GM19240 (cell line): ENCODE data around the gene ADAMTS19.
"Not testable (repeated sequence)": the region's sequence is repeated elsewhere in the genome, so short reads cannot be mapped to it uniquely, and the experiment has no call there.

Experiments
- DNase-seq: peaks from one replicate; pipeline ENCODE4 v3.0.0; 2011; ENCODE audit warnings: low spot score; ENCODE audit not compliant: insufficient read length

The ADAMTS19 gene

DNA sequence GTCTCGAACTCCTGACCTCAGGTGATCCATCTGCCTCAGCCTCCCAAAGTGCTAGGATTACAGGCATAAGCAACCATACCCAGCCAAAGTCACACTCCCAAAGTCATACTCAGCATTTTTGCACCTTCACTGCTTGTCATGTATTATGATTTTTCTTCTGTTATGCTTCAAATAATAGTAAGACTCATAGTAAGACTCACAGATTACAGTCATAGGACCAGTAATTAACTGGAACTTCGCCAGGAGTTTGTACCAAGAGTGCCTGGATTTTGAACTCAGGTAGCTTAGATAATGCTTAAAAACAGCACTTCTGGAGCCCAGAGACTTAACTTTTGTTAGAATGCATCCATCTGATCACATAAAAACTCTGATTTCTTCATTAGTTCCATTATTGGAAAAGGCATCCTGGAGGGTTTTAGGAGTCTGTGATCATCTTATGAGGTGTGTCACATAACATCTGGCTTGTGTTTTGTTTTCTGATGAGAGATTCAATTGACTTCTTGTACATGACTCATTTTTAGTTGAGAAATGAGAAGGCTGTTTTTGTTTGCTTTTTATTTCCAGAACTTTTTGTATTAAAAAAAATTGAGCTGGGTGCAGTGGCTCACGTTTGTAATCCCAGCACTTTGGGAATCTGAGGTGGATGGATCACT lies 131.5 kb downstream of the ADAMTS19 start:
- no peak for DNase-seq

DNA sequence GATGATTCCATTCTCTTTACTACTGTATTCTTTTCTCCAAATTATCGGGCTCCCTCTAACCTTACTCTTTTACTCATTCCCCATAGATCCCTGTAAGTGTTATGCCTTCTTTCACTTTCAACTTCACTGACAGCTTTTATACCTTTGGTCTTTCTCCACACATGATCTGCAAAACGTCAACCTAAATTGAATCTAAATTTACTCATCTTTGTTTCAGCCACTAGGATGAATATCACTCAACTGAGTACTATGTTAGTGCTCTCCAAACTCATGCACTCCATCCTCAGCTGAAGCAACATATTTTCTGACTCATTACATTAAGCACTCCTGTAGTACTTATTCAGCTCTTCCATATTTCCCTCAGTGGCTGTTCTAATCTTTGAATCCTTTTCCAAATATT lies 133.4 kb downstream of the ADAMTS19 start:
- no peak for DNase-seq

DNA sequence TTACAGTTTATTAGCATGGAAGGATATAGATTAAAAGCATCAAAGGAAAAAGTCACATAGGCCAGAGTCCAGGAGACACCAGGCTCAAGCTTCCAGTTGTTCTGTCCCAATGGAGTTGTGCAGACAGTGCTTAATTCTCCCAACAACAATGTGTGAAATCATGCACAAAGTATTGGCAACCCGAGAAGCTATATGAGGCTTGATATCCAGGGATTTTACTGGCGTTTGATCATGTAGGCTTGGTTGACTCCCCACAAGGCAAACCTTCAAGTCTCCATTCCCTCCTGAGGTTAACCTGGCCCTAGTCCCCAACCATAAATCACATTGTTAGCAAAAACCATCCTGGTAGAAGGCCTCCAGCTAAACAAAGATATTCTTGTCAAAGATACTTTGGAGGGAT lies 141.5 kb downstream of the ADAMTS19 start:
- no peak for DNase-seq

DNA sequence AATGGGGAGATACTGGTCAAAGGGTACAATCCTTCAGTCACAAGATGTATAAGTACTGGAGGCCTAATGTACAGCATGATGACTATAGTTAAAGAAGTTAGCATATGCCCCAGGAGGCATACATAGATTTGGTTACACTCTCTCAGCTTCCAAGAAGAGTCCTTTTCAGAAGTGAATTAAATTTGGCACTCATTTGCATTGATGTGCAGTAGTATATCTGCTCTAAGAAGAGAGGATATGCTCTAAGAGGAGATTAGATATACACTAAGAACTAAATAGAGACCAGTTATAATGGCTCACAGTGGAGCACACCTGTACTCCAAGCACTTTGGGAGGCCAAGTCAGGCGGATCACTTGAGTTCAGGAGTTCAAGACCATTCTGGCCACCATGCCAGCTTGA lies 148.3 kb downstream of the ADAMTS19 start:
- no peak for DNase-seq

DNA sequence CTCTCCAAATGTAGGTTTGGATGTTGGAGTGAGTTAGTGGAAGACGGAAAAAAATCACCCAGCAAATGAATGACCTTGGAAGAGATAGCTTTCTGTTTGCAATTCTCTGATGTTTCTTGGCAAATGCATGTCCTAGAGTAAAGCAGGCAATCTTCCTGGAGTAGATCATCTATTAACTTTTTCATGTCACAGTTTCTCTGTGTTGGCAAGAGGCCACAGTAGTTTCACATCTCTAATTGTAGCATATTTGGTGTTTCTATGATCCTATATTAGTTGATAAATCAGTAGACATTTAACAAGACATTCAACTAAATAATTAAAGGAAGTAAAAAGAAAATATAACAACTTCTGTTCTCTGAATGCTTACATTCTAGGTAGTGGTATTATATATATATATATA lies 149.6 kb downstream of the ADAMTS19 start:
- no peak for DNase-seq

DNA sequence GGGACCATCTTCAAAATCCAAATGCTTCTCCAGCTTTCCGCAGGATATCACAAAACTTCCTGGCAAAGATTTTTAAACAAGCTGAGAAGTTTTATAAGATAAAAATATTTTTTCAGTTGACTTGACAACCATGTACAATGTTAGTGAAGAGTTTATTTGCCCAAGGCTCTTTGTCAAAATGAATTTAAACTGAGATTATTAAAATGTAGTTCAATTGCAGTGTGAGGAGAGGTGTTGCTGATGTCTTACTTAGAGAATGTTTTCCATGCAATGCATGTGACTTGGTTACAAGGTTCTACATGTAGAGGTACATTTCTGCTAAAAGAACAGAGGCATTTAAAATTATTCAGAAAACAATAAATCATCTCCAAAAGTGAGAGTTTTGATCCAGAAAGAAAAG lies 156.4 kb downstream of the ADAMTS19 start:
- no peak for DNase-seq

DNA sequence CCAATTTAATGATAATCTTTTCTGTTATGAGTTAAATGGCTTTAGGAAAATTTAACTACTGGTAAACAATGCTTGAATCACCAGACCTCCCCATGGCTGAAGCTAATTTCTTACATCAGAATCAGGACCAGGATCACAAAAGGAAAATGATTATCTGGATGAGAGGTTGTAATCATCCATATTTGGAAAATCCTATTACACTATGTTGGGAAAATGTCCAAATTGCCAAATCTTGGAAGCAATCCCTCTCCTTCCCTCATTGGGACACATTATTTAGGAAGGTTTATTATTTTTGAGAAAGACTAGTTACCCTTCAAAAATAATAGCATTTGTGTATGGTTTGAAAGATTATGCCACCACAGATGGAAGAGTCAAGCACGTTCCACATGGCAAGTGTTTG lies 157.1 kb downstream of the ADAMTS19 start:
- no peak for DNase-seq

DNA sequence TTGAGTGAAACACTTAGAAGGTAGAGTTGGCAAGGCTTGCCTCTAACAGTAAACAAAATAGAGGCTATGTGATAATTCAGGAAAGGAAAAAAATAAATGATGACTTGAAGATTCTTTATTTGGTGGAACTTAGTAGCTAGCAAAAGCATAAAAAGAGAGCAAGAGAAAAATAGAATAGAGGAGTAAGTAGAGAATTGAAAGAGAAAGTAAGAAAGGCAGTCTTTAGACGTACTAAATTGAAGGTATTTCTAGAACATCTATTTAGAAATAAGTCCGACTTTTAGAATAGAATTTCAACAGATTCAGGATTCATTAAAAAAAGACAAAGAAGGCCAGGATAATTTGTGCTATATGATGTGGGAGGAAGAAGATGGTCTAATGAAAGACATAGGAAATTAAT lies 159.7 kb downstream of the ADAMTS19 start:
- no peak for DNase-seq

DNA sequence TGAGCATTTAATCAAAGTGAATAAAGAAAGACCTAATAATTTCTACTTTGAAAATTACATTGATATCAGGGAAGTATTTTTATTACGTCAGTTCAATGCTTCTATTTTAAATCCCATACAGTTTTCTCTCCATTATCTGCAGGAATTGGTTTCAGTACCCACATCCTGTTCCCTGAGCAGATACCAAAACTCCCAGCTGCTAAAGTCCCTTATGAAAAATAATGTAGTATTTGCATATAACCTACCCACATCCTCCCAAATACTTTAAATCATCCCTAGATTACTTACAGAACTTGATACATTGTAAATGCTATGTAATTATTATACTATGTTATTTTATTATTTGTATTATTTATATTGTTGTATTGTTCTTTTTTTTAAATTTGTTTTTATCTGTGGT lies 162.4 kb downstream of the ADAMTS19 start:
- no peak for DNase-seq

DNA sequence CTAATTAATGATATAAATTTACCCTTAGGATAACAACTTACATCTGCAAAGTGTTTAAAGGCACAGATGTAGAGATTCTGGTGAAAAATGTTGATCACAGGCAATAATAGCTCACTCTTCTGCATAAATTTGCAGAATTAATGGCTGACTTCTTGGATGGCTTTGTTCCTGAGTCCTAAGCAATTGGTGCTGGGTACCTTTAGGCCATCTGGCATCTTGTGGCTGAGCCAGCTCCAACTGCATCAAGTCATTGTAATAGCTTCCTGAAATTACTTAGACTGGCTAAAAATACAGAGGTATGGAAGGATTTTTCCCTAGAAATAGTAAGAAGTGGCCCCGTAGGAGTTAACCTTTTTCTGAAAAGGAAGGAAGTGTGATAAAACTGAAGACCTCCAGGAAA lies 169.5 kb downstream of the ADAMTS19 start:
- DNase-seq: no peak

DNA sequence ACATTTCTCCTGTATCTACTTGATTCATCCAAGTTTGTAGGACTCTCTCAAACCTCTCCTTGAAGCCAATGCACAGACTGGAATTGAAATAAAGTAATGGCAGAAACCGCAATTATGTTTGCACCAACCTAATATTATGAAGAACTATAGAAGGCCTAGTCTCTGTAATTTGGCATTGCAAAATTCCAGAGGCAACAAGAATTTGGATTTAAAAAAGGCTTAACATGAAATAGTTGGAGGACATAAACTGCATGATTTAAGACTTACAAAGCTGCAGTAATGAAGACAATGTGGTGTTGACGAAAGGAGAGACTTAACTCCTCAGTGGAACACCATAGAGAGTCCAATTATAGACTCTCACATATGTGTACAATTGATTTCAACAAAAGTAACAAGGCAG lies 170.0 kb downstream of the ADAMTS19 start:
- no peak for DNase-seq

DNA sequence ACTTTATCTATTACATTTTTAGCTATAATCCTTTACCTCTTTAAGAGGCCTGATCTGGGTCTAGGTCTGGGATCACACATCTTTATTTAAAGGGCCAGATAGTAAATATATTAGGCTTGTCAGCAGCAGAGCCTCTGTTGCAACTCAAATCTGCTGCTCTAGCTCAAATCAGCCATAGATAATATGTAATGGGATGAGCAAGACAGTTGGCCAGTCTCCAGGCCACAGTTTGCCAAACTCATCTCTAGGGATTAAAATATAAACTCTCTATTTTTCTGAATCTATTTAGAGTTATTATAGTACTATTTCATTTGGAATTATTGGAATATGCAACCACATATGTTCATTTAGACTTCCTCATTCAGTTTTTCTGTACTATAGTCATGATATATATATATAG lies 171.9 kb downstream of the ADAMTS19 start:
- DNase-seq: no peak

DNA sequence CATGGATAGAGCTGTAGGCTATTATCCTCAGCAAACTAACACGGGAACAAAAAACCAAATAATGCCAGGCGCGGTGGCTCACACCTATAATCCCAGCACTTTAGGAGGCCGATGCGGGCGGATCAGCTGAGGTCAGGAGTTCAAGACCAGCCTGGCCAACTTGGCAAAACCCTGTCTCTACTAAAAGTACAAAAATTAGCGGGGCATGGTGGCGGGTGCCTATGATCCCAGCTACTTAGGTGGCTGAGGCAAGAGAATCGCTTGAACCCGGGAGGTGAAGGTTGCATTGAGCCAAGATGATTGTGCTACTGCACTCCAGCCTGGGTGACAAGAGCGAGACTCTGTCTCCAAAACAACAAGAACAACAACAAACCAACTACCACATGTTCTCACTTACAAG lies 177.4 kb downstream of the ADAMTS19 start:
- DNase-seq: not testable (repeated sequence)

DNA sequence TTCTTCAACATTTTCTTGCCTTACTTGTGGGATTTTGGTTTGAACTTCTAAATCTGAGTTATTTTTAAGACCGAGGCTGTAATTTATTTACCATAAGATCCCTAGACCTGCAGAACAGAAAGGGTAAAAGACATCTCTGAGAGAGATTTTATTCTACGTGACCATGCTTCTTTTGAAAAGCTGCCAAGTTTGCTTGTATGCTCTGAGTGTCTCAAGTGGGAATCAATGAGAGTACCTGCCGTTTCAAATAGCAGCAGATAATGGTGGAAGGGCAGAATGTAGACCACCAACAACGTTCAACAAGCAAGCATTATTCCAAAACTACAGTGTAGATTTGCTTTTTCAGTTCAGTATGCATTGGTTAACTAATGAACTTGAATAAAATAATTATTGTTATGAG lies 179.2 kb downstream of the ADAMTS19 start:
- no peak for DNase-seq

DNA sequence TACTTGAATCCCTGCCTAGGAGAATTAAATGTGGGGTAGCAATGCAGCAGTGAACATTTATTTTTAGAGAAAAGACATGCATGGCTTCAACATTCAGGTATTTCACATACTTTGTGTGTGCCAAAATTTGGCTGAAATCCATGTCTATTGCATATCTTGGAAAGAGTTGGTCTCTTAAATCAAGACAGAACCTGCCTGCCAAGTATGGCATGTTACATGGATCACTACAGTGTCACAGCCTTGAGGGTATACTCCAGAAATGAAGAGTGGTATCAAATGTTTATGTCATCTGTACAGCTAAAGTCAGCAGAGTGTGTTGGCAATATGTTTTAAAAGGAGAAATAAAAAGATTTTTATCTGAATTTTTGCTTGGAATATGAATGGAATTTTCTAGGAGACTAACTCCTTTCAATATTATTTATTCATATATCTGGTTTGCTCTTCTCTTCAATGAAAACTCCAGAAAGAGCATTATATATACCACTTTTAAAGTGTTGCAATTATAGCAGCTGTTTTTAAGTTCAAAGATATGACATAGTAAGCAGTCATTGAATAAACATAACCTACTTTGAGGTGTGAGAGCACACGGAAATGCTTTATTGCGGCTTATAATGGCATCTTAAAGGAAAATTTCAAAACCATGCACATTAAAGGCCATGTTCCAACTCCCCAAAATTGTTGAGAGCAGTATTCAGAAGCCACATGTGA lies 192.4 kb downstream of the ADAMTS19 start:
- no peak for DNase-seq

DNA sequence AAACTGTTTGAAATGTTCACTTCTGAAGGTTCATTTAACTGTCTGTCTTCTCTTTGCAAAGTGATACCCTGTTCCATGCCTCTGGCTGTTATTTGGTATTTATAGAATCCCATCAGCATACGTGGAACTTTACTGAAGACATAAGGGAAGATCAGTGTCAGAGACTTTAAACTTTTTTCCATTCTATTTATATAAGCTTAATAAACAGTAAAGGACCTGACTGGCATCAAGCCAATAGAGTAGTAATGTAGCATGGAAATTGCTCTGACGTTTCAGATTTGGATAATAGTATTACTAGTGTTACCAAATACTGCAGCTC lies 192.9 kb downstream of the ADAMTS19 start:
- DNase-seq: no peak

DNA sequence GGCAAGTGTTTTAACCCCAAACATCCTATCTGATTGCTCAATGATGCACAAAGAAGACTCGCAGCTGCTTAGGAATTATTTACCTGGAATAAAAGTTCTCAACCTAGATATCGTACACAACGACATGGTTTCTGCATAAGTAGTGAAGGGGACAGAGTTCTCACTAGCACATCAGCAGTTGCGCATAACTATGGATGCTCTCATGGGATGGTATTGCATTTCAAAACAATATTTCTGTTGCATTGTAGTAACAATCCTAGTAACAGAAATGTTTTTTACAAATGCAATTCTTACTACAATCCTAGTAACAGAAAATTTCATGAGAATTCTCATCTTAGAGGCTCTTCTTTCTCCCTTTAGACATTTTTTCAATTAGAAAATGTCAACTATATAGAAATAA lies 193.3 kb downstream of the ADAMTS19 start:
- DNase-seq: no peak

DNA sequence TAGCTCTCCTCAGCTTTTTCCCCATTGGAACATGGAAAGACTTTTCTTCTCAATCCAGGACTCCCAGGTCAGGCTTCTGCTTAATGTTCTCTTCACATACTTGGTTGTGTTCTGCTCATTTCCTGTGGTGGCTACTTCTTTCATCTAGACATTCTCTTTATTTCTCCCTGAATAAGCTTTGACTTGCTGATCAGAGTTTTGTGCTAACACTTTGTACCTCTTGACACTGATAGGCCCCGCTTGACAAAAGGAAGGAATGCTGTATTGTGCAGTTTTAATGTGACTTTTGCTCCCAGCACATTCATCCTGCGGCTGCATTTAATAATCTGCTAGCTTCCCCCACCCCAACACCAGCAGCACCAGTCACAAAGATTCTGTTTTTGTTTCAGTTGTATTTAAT lies 196.9 kb downstream of the ADAMTS19 start:
- no peak for DNase-seq

DNA sequence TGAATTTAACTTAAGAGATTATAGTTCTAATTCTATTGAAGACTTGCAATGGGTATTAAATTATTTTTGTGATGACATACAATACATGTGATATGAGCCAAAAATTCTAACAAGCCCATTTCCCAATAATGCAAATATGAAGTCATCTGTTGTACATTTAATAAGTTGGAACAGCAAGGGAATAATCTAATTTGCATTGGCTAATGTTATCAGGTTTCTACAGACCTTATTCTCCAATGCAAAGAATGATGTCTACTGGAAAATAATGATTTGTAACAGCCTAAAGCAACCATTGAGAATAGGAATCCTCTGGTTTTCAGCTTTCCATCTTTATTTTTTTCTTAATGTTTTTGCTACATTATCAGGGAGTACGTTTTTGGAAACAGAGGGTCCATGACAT lies 198.7 kb downstream of the ADAMTS19 start:
- no peak for DNase-seq

DNA sequence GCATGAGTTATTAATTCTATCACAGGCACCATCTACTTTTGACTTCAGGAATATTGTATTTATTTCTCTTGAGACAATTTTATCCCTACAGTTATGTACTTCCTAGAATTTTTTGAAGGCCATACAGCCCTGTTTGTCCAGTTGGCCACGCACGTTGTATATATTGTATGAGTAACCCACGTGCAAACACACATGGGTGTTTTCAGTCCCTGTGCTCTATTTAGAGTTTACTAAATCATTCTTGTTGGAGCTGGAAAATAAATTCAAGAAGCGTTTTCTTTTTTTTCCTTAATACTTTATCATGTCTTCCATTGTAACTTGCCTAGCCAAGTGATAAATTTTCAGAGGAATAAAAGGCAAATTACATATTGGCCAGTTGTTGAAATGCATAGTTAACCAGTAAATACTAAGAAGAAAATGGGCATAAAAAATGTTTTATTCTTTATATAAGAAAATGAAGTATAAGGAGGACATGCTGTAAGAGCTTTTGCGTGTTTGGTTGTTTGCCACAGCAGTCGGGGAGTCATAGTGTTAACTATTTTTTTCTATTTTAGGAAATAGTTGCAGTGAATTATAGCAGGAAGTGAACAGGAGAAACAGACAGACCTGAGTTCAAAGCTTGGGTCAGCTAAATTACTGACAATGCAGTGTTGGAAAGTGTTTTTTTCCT lies 201.4 kb downstream of the ADAMTS19 start:
- no peak for DNase-seq

DNA sequence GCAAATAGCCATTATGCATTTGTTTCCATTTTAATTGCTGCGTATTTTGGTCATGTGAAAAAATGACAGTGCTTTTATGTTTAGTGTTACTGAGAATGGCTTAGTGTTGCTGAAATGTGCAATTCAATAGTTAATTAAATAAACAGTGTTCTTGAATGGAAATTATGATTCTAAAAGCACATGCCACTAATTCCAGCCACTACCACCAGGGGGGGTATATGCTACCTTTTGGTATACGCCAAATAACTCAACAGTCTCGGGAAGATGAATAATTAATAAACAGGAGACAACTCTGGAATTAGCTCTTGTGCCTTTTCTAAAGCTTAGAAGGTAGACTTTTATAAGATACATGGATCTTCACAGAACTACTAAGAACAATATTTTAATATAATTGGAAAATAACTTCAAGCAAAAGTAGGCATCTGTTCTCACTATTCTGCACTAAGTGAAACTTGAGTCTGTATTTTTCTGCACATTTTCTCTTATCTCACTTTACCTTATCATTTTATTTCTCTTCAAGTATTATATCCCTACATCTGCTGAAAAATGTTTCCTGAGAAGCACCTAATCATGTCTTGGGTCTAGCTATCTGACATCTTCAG lies 204.3 kb downstream of the ADAMTS19 start:
- no peak for DNase-seq

DNA sequence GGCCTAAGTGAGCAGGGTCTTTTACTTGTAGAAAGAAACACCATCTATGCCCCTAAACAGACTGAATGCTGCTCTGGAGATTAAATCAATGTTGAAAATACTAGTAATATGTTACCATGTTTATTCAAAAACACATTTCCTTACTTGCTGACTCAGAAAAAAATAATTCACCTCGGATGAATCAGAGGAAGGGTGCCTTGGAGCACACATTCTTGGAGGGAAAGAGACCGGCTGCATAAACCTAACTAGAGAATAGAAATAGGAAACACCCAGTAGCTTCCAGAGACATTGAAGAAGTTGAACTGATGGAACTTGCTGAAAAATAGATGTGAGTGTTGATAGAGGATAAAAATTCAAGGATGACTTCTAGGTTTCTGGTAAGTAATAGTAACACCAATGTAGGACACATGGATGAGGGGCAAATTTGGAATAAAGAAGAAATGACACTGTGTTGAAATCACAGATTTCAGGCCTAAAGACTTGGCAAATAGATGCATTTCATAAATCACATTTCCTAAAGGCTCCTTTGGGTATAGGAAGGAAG lies 210.9 kb downstream of the ADAMTS19 start:
- no peak for DNase-seq
